ENCODE results near the gene CYP2E1. TPM values are rescaled to one million over a fixed set of nuclear protein-coding genes. Genes with fewer than 3 reads are reported as not detected.
"Not testable (repeated sequence)": the region's sequence is repeated elsewhere in the genome, so short reads cannot be mapped to it uniquely, and the experiment has no call there.

Gene CYP2E1
- total RNA-seq, 2 experiments from 2014 or later, result 0.43 to 0.87 TPM

GRCh38 chr10:133536198-133536597 is 9.0 kb downstream of the CYP2E1 start:
- Mint-ChIP-seq H3K4me3 (no peak overlapping the region), H3K27me3 (peaks cover 2% of the 10 kb centered on the region), H3K36me3 (ENCODE audit: low read depth) (no peaks in the 10 kb centered on the region), H3K27ac (no peak overlapping the region), H3K9me3 (no peaks in the 10 kb centered on the region), H3K4me1 (ENCODE audit: low read depth) (peaks cover 3% of the 10 kb centered on the region)
- intact Hi-C loops (cut with micrococcal nuclease), result no loop called here
- ChIA-PET POLR2A (no interaction called here), CTCF (no interaction called here)
- TF ChIP-seq, protein P1, sequence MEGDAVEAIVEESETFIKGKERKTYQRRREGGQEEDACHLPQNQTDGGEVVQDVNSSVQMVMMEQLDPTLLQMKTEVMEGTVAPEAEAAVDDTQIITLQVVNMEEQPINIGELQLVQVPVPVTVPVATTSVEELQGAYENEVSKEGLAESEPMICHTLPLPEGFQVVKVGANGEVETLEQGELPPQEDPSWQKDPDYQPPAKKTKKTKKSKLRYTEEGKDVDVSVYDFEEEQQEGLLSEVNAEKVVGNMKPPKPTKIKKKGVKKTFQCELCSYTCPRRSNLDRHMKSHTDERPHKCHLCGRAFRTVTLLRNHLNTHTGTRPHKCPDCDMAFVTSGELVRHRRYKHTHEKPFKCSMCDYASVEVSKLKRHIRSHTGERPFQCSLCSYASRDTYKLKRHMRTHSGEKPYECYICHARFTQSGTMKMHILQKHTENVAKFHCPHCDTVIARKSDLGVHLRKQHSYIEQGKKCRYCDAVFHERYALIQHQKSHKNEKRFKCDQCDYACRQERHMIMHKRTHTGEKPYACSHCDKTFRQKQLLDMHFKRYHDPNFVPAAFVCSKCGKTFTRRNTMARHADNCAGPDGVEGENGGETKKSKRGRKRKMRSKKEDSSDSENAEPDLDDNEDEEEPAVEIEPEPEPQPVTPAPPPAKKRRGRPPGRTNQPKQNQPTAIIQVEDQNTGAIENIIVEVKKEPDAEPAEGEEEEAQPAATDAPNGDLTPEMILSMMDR (IDR thresholded peaks at IDR 0.05), result no peak
- ATAC-seq (no peak), DNase-seq (no peak)

- H3K27me3 Mint-ChIP-seq, result no peaks in the 10 kb centered on the region
- peaks cover 3% of the 10 kb centered on the region for H3K4me1 Mint-ChIP-seq (ENCODE audit: low read depth)
- ATAC-seq, result no peak
- H3K36me3 Mint-ChIP-seq (ENCODE audit: low read depth), result no peaks in the 10 kb centered on the region
- CTCF ChIA-PET, result interaction anchor here (1.5 kb wide), 1 partner anchor 18 kb away, joined by 4 read pairs; no protein-coding TSS in a partner anchor
- no peak overlapping the region for H3K4me3 Mint-ChIP-seq
- TF ChIP-seq, protein P1 (IDR thresholded peaks at IDR 0.05), result no peak
- intact Hi-C loops (cut with micrococcal nuclease), result no loop called here
- H3K27ac Mint-ChIP-seq, result no peak overlapping the region
- no peaks in the 10 kb centered on the region for H3K9me3 Mint-ChIP-seq
- POLR2A ChIA-PET, result no interaction called here
- DNase-seq, result no peak
Observed at GRCh38 chr10:133537546-133538545, 10.7 kb downstream of the CYP2E1 start.

DNA sequence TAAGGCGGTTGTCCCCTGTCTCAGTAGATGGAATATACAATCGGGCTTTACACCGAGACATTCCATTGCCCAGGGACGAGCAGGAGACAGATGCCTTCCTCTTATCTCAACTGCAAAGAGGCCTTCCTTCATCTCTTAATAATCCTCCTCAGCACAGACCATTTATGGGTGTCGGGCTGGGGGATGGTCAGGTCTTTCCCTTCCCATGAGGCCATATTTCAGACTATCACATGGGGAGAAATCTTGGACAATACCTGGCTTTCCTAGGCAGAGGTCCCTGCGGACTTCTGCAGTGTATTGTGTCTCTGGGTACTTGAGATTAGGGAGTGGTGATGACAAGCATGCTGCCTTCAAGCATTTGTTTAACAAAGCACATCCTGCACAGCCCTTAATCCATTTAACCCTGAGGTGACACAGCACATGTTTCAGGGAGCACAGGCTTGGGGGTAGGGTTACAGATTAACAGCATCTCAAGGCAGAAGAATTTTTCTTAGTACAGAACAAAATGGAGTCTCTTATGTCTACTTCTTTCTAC is 14.3 kb downstream of the CYP2E1 start:
- H3K36me3 Mint-ChIP-seq (ENCODE audit: low read depth); H3K9me3 Mint-ChIP-seq; CTCF ChIA-PET; DNase-seq; intact Hi-C loops (cut with micrococcal nuclease); ATAC-seq; H3K27me3 Mint-ChIP-seq; POLR2A ChIA-PET; H3K4me3 Mint-ChIP-seq; H3K27ac Mint-ChIP-seq; H3K4me1 Mint-ChIP-seq (ENCODE audit: low read depth): not testable (repeated sequence)

- H3K4me3 Mint-ChIP-seq, result no peak overlapping the region
- ChIA-PET CTCF (no interaction called here), POLR2A (no interaction called here)
- peaks cover 12% of the 10 kb centered on the region for H3K9me3 Mint-ChIP-seq
- ATAC-seq (no peak), DNase-seq (no peak)
- H3K36me3 Mint-ChIP-seq (ENCODE audit: low read depth), result no peaks in the 10 kb centered on the region
- peaks cover 17% of the 10 kb centered on the region for H3K27me3 Mint-ChIP-seq
- TF ChIP-seq, protein P1 (IDR thresholded peaks at IDR 0.05), result no peak
- intact Hi-C loops (cut with micrococcal nuclease), result no loop called here
- peaks cover 3% of the 10 kb centered on the region for H3K4me1 Mint-ChIP-seq (ENCODE audit: low read depth)
- H3K27ac Mint-ChIP-seq, result no peak overlapping the region
Observed at GRCh38 chr10:133544506-133544905, 17.3 kb downstream of the CYP2E1 start.

GRCh38 chr10:133554600-133554999 is 27.4 kb downstream of the CYP2E1 start:
- no peaks in the 10 kb centered on the region for H3K4me1 Mint-ChIP-seq (ENCODE audit: low read depth)
- intact Hi-C loops (cut with micrococcal nuclease), result no loop called here
- POLR2A ChIA-PET, result no interaction called here
- CTCF ChIA-PET, result no interaction called here
- peaks cover 21% of the 10 kb centered on the region for H3K27me3 Mint-ChIP-seq
- TF ChIP-seq, protein P1 (IDR thresholded peaks at IDR 0.05), result no peak
- no peaks in the 10 kb centered on the region for H3K9me3 Mint-ChIP-seq
- ATAC-seq (no peak), DNase-seq (no peak)
- no peak overlapping the region for H3K27ac Mint-ChIP-seq
- H3K4me3 Mint-ChIP-seq, result no peak overlapping the region
- H3K36me3 Mint-ChIP-seq (ENCODE audit: low read depth), result no peaks in the 10 kb centered on the region

Data from activated CD8-positive, alpha-beta T cell treated with anti-CD3 and anti-CD28 coated beads for 36 hours (primary cell).